ENCODE results near the gene ZNF491. TPM values are rescaled to one million over a fixed set of nuclear protein-coding genes. Genes with fewer than 3 reads are reported as not detected.

Gene ZNF491
- 0.33 and 0.51 TPM in 2 replicates for total RNA-seq

DNA sequence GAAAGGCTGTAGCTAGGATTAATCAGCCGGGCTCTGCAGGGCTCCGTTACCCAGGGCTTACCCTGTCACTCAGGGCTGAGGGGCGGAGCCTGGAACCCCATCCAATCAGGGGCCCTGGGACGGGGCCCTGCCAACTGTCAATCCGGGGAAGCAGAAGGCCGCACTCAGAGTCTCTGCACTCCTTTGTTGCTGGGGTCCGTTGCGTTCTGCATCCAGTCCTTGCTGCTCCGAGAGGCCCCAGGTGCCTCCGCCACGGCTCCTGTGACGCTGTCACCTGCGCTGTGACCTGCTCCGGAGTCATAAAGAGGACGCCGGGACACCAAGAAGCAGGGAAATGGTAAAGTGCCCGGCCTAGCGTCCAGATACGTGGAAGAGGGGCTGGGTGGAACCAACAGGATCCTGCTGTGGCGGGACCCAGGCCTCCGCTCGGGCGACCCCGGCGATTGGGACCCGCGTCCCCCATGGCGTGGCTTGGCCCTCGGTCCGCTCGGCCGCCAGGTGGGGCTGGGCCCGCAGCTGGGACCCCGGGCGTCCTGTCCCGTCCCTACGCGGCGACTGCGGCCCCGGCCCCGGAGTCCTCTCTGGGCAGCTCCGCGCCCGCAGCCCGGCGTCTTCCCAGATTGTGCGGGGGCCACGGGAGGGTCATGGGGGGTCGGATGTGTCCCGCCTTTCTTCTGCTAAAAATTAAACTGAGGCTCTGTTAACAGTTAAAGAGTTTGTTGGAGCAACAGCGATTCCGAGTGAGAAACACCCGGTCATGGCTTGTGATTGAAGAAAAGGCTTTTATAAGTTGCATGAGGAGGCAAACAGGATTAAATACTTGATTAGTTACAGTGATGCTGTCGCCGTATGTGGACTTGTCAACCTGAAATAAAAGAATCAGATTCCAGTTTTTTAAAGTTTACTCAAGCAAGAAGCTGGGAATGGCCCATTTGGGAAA, at the start of gene ZNF491:
ZNF491 (plus strand) TSS at position 133 of the 940 bp plus-strand sequence. CDS start 7,431 bp downstream, outside the sequence.

DNA sequence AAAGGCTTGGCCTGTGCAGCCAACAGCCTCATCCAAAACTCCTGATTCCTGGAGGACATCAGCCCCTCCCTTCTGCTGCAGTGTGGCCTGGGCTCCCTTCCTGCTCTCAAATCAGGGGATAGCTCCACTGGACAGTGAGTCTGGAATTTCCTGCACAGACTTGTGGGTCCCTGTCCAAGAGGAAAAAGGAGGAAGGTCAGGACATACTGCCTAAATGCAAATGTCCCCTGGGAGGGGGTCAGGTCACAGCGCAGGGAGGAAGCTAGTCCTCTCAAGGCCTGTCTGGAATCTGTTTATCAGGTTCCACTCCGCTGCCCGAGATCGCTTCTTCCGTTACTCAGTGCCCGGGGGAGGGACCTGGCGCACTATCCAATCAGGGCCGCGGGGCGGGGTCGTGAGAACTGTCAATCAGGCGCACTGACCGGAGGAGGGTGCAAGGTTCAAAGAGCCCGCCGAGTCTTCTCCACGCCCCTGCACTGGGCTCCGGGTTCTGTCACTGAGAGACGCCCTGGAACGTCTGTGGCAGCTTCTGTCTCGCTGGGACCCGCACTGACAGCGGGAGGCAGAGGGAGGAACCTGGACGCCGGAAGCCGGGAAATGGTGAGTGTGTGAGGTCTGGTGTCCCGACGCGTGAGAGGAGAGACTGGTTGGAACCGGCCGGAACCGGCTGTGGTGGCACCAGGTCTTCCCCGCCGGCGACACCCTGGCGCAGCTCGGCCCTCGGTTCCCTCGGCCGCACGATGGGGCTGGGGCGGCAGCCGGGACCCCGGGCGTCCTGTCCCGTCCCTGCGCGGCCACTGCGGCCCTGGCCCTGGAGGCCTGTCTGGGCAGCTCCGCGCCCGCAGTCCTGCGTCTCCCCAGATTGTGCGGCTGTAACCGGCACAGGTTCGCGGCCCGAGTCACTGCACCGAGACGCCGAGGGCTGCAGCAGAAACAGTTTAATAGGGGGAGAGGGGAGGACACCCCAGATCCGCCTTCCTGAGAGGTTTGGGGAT, 31.4 kb upstream of the ZNF491 start, which contains the start of gene ZNF441:
ZNF441 (plus strand) TSS at position 404 of the 995 bp plus-strand sequence; CDS start at position 598, 194 bp downstream.

DNA sequence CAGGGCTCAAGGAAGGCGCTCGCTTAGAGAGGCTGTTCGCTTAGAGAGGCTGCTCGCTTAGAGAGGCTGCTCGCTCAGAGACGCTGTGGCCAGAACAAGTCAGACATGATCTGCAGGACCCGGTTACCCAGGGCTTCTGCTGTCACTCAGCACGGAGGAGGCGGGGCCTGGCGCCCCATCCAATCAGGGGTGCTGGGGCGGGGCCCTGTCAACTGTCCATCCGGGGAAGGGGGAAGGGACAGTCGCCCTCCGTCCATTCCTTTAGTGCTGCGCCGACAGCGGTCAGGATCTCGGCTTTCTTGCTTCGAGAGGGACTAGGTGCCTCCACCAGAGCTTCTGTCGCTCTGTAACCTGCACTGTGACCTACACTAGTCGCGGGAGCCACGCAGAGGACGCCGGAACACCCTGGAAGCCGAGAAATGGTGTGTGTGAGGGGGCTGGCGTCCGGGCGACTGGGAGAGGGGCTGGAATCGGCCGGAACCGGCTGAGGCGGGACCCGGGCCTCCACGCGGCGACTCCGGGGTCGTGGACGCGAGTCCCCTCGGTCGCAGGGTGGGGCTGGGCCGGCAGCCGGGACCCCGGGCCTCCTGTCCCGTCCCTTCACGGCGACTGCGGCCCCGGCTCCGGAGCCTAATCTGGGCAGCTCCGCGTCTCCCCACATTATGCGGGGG, 15.8 kb downstream of the ZNF491 start, which contains the start of gene ZNF440:
ZNF440 (plus strand) TSS at position 245 of the 671 bp plus-strand sequence; CDS start at position 420, 175 bp downstream.

DNA sequence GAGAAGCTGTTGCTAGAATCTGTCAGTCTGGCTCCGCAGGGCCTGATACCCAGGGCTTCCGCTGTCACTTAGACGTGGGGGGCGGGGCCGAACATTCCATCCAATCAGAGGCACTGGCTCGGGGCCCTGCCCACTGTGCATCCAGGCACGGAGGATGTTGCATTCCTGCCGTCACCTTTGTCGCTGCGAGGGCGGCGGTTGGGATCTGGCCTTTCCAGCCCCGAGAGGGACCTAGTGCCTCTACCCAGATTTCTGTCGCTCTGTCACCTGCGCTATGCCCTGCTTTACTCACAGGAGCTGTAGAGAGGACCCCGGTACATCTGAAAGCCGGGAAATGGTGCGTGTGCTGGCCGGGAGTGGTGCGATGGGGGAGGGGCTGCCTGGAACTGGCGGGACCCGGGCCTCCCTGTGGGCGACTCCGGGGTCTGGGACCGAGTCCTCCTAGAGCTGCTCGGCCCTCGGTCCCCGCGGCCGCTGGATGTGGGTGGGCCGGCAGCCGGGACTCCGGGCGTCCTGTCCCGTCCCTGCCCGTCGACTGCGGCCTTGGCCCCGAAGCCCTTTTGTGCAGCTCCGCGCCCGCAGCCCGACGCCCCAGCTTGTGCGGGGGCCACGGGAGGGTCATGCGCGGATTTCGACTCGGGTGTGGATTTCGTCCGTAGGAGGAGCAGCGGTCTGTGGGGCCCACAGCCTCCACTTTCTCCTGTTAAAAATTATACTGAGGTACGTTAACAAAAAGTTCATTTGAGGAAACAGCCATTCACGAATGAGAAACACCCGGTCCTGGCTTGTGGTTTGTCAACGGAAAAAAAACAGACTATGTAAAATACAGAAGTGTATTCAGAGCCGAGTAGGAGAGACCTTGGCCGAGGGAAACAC, 50.5 kb downstream of the ZNF491 start, which contains the start of gene ZNF439:
ZNF439 (plus strand) TSS at position 133 of the 876 bp plus-strand sequence; CDS start at position 275, 142 bp downstream.

Other genes starting within 250 kb of the ZNF491 start
- gene ELOF1, start 239.3 kb upstream of the ZNF491 start, total RNA-seq, result 52.6 and 79.0 TPM in 2 replicates
- 1.1 and 17.5 TPM in 2 replicates for gene ACP5, start 220.9 kb upstream of the ZNF491 start, total RNA-seq
- 10.3 and 11.0 TPM in 2 replicates for gene ZNF627, start 201.0 kb upstream of the ZNF491 start, total RNA-seq
- 4.2 TPM in 2 replicates for gene ZNF823, start 59.6 kb upstream of the ZNF491 start, total RNA-seq
- gene ZNF441, start 31.5 kb upstream of the ZNF491 start, total RNA-seq, result 2.3 and 3.9 TPM in 2 replicates
- gene ZNF440, start 15.8 kb downstream of the ZNF491 start, total RNA-seq, result 2.4 and 3.9 TPM in 2 replicates
- gene ZNF439, start 50.2 kb downstream of the ZNF491 start, total RNA-seq, result 1.0 and 1.6 TPM in 2 replicates
- gene ZNF69, start 89.3 kb downstream of the ZNF491 start, total RNA-seq, result 8.0 and 8.6 TPM in 2 replicates
- gene ZNF700, start 126.6 kb downstream of the ZNF491 start, total RNA-seq, result 2.9 and 4.6 TPM in 2 replicates
- gene ZNF763, start 166.5 kb downstream of the ZNF491 start, total RNA-seq, result 0.33 and 0.89 TPM in 2 replicates
- 2.0 and 2.4 TPM in 2 replicates for gene ZNF433, start 237.2 kb downstream of the ZNF491 start, total RNA-seq